WERI-Rb-1 (cell line): ENCODE results near the gene ALMS1.
"Not testable (repeated sequence)": the region's sequence is repeated elsewhere in the genome, so short reads cannot be mapped to it uniquely, and the experiment has no call there.

Experiments used
- DNase-seq: peaks from one replicate; pipeline ENCODE4 v3.0.0-alpha.2; 2020
- H3K27ac ChIP-seq: fragments of 250-450 bp; sonication (Bioruptor Pico); 2 replicates; pipeline ENCODE4 v1.5.1; 2020; ENCODE audit warnings: mild to moderate bottlenecking, moderate library complexity
- H3K27me3 ChIP-seq: fragments of 250-450 bp; sonication (Bioruptor Pico); 2 replicates; pipeline ENCODE4 v1.5.1; 2021; ENCODE audit warnings: mild to moderate bottlenecking, low read depth, moderate library complexity; ENCODE audit not compliant: insufficient read depth, severe bottlenecking
- H3K36me3 ChIP-seq: fragments of 250-450 bp; sonication (Bioruptor Pico); 2 replicates; pipeline ENCODE4 v1.5.1; 2020; ENCODE audit warnings: mild to moderate bottlenecking, moderate library complexity
- H3K4me3 ChIP-seq: 2 replicates; pipeline ENCODE4 v1.5.1; 2011; ENCODE audit warnings: low read depth, mild to moderate bottlenecking, control low read depth, low read length
- H3K9me3 ChIP-seq: fragments of 250-450 bp; sonication (Bioruptor Pico); 2 replicates; pipeline ENCODE4 v1.5.1; 2021; ENCODE audit warnings: mild to moderate bottlenecking, moderate library complexity; ENCODE audit not compliant: severe bottlenecking
- CTCF ChIP-seq: IDR thresholded peaks from 2 replicates; pipeline ENCODE4 v1.5.1; 2011; ENCODE audit warnings: low read depth, mild to moderate bottlenecking, control low read depth, inconsistent platforms, low read length

The ALMS1 gene

GRCh38 chr2:73385504-73386341, at the start of gene ALMS1:
Gene ALMS1, plus strand, starts transcription at chr2:73385836. Its CDS starts 33 bp downstream, at chr2:73385869.
- Histone ChIP-seq H3K27me3 (no peaks in the 10 kb centered on the region), H3K27ac (peak within 1 kb of the TSS; percentile 94), H3K36me3 (peaks cover 11% of the 10 kb centered on the region), H3K4me3 (peak within 1 kb of the TSS; percentile 69), H3K9me3 (no peaks in the 10 kb centered on the region)
- 0 out of 2 replicates have a peak, but pooled peaks have one; percentile 22 for TF ChIP-seq CTCF
- peak; percentile 95 for DNase-seq

- Histone ChIP-seq H3K36me3 (no peaks in the 10 kb centered on the region), H3K27me3 (no peaks in the 10 kb centered on the region), H3K4me3 (no peak overlapping the region), H3K9me3 (no peaks in the 10 kb centered on the region), H3K27ac (no peak overlapping the region)
- DNase-seq, result no peak
- TF ChIP-seq CTCF, result no peak
These were observed 47.8 kb upstream of the ALMS1 start for GRCh38 chr2:73337828-73338227.

- TF ChIP-seq CTCF, result no peak
- H3K9me3 ChIP-seq, result no peaks in the 10 kb centered on the region
- H3K27ac ChIP-seq, result no peak overlapping the region
- H3K4me3 ChIP-seq, result no peak overlapping the region
- no peak for DNase-seq
- H3K27me3 ChIP-seq, result no peaks in the 10 kb centered on the region
- no peaks in the 10 kb centered on the region for H3K36me3 ChIP-seq
These were observed 46.4 kb upstream of the ALMS1 start for GRCh38 chr2:73339201-73339600.

GRCh38 chr2:73341039-73341438, 44.6 kb upstream of the ALMS1 start:
- H3K27me3 ChIP-seq, result no peaks in the 10 kb centered on the region
- no peak for TF ChIP-seq CTCF

GRCh38 chr2:73343992-73344391, 41.6 kb upstream of the ALMS1 start:
- Histone ChIP-seq H3K27me3 (no peaks in the 10 kb centered on the region), H3K9me3 (no peaks in the 10 kb centered on the region), H3K4me3 (no peak overlapping the region), H3K27ac (no peak overlapping the region), H3K36me3 (no peaks in the 10 kb centered on the region)
- no peak for TF ChIP-seq CTCF
- no peak for DNase-seq

More at GRCh38 chr2:73341039-73341438, 44.6 kb upstream of the ALMS1 start:
- no peaks in the 10 kb centered on the region for H3K9me3 ChIP-seq
- DNase-seq, result no peak
- no peak overlapping the region for H3K27ac ChIP-seq
- H3K4me3 ChIP-seq, result no peak overlapping the region
- H3K36me3 ChIP-seq, result no peaks in the 10 kb centered on the region

GRCh38 chr2:73344747-73345146, 40.9 kb upstream of the ALMS1 start:
- H3K27me3 ChIP-seq, H3K27ac ChIP-seq: not testable (repeated sequence)

More at GRCh38 chr2:73344747-73345146, 40.9 kb upstream of the ALMS1 start:
- not testable (repeated sequence) for H3K9me3 ChIP-seq, H3K4me3 ChIP-seq, DNase-seq, H3K36me3 ChIP-seq
